CD4-positive, alpha-beta T cell treated with Interleukin-17A for 4 hours (primary cell): ENCODE measurements around the gene BOD1L2.

ENCODE experiments used
- DNase-seq: peaks from one replicate; pipeline ENCODE4 v3.0.0-alpha.2; 2020; ENCODE audit warnings: mixed read lengths

Gene BOD1L2

DNA sequence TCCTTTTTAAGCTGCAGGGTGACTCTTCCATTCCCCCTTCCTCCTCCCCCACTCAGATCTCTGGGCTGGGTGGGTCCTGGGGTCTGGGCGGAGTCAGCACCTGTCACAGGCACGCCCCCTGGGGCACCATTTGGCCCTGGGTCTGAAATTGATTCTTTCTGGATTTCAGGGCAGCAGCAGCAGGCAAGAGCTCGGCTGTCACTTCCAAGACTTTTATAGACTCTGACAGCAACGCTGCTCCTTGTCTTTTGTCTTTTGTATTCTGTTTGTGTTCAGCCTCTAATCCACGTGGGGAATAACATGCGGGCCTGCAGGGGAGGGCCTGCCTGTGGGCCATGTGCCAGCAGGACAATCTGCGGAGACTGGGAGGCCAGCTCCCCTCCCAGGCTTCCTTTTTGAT is 3.9 kb downstream of the BOD1L2 start:
- no peak for DNase-seq

DNA sequence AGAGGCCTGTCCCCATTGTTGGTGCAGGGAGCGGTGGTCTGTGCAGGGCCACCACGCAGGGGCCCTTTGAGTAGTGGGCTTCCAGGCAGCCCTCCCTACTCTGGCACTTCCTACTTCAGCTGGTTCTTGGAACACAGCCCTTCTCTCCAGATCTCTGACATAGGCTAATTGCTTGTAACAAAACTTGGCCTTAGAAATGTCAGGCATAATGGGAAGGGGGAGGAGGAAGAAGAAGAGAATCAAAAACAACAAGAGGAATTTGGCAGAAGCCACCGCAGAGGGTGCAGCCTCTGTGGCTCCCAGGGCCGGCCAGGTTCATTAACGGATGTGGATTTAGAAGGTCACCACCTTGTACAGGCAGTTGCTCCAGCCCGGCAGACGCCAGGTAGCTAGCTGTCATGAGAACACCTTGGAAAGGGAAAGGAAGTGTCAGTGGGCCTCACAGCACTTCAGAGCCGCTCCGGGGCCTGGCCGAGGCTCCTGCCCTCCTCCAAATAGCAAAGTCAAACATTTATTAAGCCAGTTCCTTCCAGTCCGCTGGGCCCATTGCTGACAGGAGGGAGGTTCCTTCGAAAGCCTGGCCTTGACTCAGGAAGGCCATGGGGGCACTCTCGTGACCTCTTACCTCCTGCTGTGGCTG is 7.4 kb downstream of the BOD1L2 start:
- no peak for DNase-seq

DNA sequence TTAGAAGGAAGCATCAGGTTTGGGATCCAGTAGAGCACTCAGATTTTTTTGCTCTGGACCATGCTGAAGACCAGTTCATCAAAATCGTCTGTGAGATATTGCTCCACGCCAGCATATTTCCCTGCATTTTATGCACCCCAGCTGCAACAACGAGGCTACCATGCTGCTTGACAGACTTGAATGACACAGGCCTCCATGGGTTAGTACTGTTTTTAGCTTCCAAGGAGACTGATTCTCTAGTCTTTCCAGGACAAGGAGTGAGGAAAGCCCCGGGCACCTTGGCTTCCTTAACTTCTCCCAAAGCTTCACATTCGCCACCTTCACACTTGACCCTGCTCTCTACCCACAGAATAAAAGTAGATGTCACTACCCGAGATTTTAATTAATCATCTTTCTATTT is 17.5 kb downstream of the BOD1L2 start:
- no peak for DNase-seq

DNA sequence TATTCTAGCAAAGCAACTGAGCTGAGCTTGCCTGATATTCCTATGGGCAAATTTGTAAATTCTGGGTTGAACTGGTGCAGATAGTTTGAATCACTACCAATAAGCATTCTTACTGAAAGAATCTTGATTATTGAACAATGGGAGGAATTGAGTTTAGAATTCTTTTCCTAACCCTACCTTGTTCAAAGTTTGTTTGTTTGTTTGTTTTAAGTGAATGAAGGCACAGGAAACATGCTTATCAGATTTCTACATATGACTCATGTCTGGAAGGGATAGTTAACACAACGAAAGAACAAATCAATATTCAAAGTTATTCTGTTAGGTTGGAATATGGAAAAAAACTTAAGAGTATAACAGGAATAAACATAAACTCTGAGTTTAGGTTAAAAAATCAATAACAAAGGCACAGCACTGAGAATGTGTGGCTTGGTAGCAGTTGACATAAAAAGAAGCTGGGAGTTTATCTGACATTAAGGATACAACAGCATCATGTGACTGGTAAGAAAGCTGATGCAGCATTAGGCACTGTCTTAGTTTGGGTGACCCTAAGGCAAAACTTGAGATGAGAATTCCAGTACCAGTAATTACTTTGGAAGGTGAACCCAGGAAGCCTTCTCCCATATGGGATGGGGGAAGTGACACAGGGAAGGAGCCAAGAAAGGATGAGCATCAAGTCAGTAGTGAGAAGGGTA is 20.9 kb downstream of the BOD1L2 start:
- DNase-seq = no peak

DNA sequence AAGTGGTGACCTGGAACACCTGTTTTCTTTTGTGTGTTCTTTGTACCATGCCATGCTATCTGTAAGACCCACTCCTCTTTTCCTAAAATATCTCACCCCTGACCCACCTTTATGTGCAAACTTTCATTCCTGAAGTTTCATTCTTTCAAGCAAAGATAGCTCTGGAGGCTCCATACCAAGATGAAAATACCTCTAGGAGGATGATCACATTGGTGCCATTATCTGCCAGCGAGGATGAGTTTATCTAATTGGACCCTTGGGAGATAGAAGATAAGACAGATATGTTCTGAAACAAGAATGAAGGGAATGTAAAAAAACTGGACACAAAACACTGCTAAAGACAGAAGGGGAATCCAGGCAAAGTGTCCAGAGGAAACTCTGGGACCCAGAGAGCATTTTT is 24.1 kb downstream of the BOD1L2 start:
- no peak for DNase-seq

DNA sequence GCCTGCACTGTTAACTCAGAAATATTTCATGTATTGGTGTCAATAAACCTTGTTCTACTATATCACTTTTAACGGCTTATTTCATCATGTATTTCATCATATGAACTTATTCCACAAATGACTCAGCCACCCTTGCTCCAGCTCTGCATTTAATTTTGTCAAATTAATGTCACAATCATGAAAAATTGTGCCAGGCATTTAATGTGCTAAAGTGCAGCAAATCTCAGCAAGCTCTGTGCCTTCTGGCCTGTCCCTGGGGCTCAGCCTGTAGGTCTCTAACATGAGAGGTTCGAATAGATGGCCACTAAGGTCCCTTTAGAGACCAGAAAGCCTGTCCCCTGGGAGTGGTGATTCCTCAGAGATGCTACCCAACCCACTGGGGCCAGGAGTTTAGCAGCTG is 28.6 kb downstream of the BOD1L2 start:
- DNase-seq = no peak

DNA sequence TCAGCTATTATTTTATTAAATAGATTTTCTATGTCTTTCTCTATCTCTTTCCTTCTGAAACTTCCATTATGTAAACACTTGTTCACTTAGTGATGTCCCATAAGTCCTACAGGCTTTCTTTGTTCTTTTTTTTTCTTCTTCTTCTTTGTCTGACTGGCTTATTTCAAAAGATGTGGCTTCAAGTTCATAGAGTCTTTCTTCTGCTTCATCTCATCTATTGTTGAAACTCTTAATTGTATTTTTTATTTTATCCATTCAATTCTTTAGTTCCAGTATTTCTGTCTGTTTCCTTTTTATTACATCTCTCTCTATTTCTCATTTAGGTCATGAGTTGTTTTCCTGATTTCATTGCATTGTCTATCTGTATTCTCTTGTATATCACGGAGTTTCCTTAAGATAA is 38.5 kb downstream of the BOD1L2 start:
- DNase-seq = no peak

DNA sequence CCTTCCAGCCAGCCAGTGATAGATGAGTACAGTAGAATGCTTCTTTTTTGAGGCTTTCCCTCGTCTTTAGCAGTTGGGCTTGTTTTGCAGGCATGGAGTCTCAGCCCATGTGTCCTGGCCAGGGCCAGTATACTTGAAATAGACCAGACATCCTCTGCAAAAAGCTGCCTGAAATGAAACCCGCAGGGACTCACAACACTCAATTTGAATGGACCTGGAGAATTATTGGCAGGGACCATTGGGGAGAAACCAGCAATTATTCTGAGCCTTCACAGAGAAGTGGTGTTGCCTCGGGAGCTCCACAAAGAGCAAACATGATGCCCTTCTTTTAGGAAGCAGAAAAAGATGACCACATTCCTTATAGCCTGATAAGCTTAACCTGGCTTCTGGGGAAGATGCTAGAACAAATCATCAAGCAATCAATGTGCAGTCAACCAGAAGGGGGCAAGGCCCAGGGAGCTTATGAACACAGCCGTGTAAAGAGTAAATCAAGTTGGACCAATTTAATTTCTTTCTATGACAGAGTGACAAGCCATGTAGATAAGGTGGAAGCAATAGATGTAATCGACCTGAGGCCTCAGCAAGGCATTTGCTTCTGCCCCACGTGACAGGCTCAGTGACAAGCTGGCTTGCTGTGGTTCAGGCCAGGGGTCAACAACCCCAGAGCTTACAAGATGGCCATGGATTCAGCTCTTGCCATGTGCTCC is 42.1 kb downstream of the BOD1L2 start:
- DNase-seq = no peak

DNA sequence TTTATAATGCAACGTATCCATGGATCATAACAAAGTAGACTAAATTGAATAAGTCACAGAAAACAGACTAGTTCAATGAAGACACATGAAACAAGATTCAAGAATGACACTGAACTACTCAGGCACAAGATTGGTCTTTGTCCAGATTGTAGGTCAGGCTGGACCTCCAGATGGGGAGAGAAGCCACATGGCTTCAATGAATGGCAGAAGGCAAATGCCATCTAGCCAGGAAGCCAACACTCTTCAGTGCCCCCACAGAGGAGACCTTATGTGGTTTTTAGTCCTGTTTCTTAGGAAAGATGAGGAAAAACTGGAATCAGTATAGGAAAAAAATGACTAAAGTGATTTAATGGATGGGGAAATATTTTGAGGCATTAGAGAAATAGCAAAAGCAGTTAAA is 43.1 kb downstream of the BOD1L2 start:
- DNase-seq = no peak

DNA sequence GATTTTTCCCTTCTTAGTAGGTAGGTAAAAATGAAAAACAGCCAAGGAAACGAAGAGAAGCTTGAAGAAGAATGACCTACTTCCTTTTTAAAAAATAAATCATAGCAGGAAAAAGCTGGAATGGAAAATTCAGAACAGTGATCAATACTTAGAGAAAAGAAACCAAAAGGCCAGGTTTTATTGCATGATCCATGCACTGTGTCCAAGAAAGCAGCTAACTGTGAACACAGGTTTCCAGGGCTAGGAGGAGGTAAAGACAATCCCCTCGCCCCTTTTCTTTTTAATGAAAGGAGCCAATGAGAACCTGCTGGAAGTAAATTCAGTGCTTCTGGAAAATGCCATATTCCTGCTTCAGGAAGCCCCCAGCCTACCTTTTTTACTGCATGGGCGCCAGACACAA is 47.2 kb downstream of the BOD1L2 start:
- DNase-seq = no peak

DNA sequence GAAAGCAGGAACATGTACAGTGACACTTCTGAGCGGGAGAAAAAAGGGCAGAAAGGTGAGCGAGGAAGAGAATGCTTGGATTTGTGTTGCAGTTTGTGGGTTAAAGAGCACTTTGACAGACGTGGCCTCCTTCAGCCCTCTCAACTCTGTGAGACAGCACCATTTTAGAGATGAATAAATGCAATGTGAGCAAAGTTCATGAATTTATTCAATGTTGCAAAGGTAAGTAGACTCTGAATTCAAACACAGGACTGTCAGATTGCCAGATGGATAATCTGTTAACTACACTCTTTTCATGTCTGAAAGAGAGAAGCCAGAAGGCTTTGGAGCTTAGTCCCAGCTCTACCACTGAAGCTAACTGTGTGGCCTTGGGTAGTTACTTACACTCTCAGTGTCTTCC is 47.7 kb downstream of the BOD1L2 start:
- no peak for DNase-seq

DNA sequence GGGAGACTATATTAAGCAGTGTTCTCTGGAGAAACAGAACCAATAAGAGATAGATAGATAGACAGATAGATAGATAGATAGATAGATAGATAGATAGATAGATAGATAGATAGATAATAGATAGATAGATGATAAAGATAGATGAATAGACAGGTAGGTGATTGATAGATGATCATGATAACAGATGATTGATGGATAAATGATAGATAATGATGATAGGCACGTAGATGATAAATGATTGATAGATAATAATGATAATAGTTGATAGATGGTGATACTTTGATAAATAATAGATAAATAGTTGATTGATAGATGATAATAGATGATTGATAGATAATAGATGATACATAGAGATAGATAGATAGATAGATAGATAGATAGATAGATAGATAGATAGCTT is 48.5 kb downstream of the BOD1L2 start:
- no peak for DNase-seq

DNA sequence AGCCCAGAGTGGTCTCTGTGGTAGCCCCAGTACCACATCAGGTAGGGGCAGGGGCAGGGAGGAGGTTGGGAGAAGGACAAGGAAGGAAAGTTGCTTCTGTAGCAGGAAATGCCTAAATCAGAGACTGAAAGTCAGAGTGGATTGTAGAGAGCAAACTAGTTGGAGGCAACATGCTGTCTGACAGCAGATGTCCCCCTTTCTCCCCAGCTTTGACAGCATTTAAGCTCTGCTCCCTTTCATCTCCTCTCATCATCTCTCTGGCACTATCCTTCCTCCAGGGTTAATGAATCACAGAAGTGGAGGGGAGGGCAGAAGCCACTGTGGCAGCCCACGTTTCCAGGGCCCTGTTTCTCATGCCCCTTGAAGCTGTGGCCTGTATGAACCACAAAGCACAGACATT is 50.4 kb downstream of the BOD1L2 start:
- no peak for DNase-seq

DNA sequence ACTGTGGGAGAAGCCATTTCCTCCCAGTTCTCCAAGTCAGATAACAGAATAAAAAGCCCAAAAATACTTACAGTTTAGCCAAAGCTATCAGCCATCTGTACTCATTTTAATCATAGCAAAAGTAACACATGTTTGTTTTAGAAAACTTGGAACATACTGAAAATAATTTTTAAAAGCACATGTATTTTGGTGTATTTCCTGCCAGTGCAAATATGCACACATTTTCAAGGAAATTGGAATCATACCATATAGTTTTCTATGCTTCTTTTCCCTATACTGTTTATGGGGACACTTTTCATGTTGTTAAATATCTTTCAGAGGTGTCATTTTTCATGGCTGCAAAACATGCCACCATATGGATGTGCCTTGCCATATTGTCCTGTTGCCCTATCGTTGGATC is 51.2 kb downstream of the BOD1L2 start:
- DNase-seq = no peak
